Brain microvascular endothelial cell (primary cell): ENCODE results near the gene WWOX.

Source experiments
- DNase-seq: peaks from one replicate; pipeline ENCODE4 v3.0.0-alpha.2; 2020
- H3K27ac ChIP-seq: fragments of 250-450 bp; sonication (Bioruptor Pico); 2 replicates; pipeline ENCODE4 v1.5.1; 2020; ENCODE audit warnings: mild to moderate bottlenecking, moderate library complexity
- H3K27me3 ChIP-seq: fragments of 250-450 bp; sonication (Bioruptor Pico); replicated peaks from 2 replicates; pipeline ENCODE4 v1.5.1; 2020; ENCODE audit warnings: mild to moderate bottlenecking
- H3K36me3 ChIP-seq: fragments of 250-450 bp; sonication (Bioruptor Pico); replicated peaks from 2 replicates; pipeline ENCODE4 v1.5.1; 2020; ENCODE audit warnings: mild to moderate bottlenecking
- H3K4me3 ChIP-seq: 2 replicates; pipeline ENCODE4 v1.5.1; 2011; ENCODE audit warnings: low read depth, mild to moderate bottlenecking, control low read depth, low read length, moderate library complexity
- CTCF ChIP-seq: IDR thresholded peaks from 2 replicates; pipeline ENCODE4 v1.5.1; 2011; ENCODE audit warnings: low read depth, mild to moderate bottlenecking, moderate library complexity, low read length, control low read depth, inconsistent platforms; ENCODE audit errors: missing control alignments
- in situ Hi-C: cut with HindIII; loops from 2 replicates; pipeline ENCODE4 v1.10.0; 2017; ENCODE audit warnings: low sequenced_read_pairs, low pct_ligation_motif_present

Gene WWOX

GRCh38 chr16:79006765-79007164, 907.3 kb downstream of the WWOX start:
- in situ Hi-C loops, result no loop called here
- Histone ChIP-seq H3K4me3 (no peak overlapping the region), H3K36me3 (no peaks in the 10 kb centered on the region), H3K27ac (no peak overlapping the region), H3K27me3 (no peaks in the 10 kb centered on the region)
- no peak for TF ChIP-seq CTCF
- no peak for DNase-seq

- H3K27ac ChIP-seq, result no peak overlapping the region
- no peak for TF ChIP-seq CTCF
- no peak overlapping the region for H3K4me3 ChIP-seq
- no peak for DNase-seq
- H3K36me3 ChIP-seq, result no peaks in the 10 kb centered on the region
- no peaks in the 10 kb centered on the region for H3K27me3 ChIP-seq
- in situ Hi-C loops, result no loop called here
These were observed 908.2 kb downstream of the WWOX start for GRCh38 chr16:79007614-79008013.

GRCh38 chr16:79008036-79008868, 908.8 kb downstream of the WWOX start:
- H3K4me3 ChIP-seq, result no peak overlapping the region
- H3K27ac ChIP-seq, result no peak overlapping the region
- TF ChIP-seq CTCF, result no peak
- in situ Hi-C loops, result no loop called here
- no peak for DNase-seq
- no peaks in the 10 kb centered on the region for H3K36me3 ChIP-seq
- H3K27me3 ChIP-seq, result no peaks in the 10 kb centered on the region

- DNase-seq, result no peak
- H3K27ac ChIP-seq, result no peak overlapping the region
These were observed 909.4 kb downstream of the WWOX start for GRCh38 chr16:79008869-79009179.

GRCh38 chr16:79009896-79010295, 910.4 kb downstream of the WWOX start:
- in situ Hi-C loops, result no loop called here
- no peak for DNase-seq
- TF ChIP-seq CTCF, result no peak
- no peak overlapping the region for H3K27ac ChIP-seq
- no peaks in the 10 kb centered on the region for H3K36me3 ChIP-seq
- H3K4me3 ChIP-seq, result no peak overlapping the region
- H3K27me3 ChIP-seq, result no peaks in the 10 kb centered on the region

More at GRCh38 chr16:79008869-79009179, 909.4 kb downstream of the WWOX start:
- Histone ChIP-seq H3K36me3 (no peaks in the 10 kb centered on the region), H3K4me3 (no peak overlapping the region), H3K27me3 (no peaks in the 10 kb centered on the region)
- in situ Hi-C loops, result no loop called here
- TF ChIP-seq CTCF, result no peak

- H3K27me3 ChIP-seq, result no peaks in the 10 kb centered on the region
- in situ Hi-C loops, result no loop called here
- no peak for TF ChIP-seq CTCF
- H3K27ac ChIP-seq, result no peak overlapping the region
- DNase-seq, result no peak
- H3K4me3 ChIP-seq, result no peak overlapping the region
- no peaks in the 10 kb centered on the region for H3K36me3 ChIP-seq
These were observed 911.8 kb downstream of the WWOX start for GRCh38 chr16:79011282-79011681.
